H1 (cell line): ENCODE data around the gene MX1.

Experiments
- ATF2 ChIP-seq: IDR thresholded peaks from 2 replicates; pipeline ENCODE4 v1.6.1; 2012; ENCODE audit warnings: low read length, inconsistent platforms
- POLR2A ChIP-seq, 2 experiments: IDR thresholded peaks; 1 replicate in 1 of 2; 2 replicates in 1 of 2; pipeline ENCODE4 v1.6.1; 2011; ENCODE audit warnings: low read depth in 2 of 2, low read length in 2 of 2, mild to moderate bottlenecking in 2 of 2; ENCODE audit errors: control extremely low read depth in 1 of 2
- RAD21 ChIP-seq, 2 experiments: IDR thresholded peaks in 1 of 2; conservative IDR thresholded peaks in 1 of 2; 2 replicates each; pipeline ENCODE4 v1.6.1; 2011; ENCODE audit warnings: low read depth in 2 of 2, low read length in 2 of 2, improper control_type of control experiment in 1 of 2, inconsistent platforms in 1 of 2, mild to moderate bottlenecking in 1 of 2, moderate library complexity in 1 of 2
- YY1 ChIP-seq: IDR thresholded peaks from 2 replicates; pipeline ENCODE4 v1.6.1; 2011; ENCODE audit warnings: low read depth, mild to moderate bottlenecking, low read length

- TF ChIP-seq YY1 (no peak), POLR2A (IDR thresholded peaks at IDR 0.05; ENCODE audit: control extremely low read depth in 1 of 2, low read depth in 2 of 2, low read length in 2 of 2) (no peak), ATF2 (no peak), RAD21 (IDR thresholded peaks at IDR 0.05 in 1 of 2, conservative IDR thresholded peaks at IDR 0.05 in 1 of 2; ENCODE audit: low read depth in 2 of 2, low read length in 2 of 2) (no peak)
Observed at GRCh38 chr21:41506611-41507520, 80.8 kb downstream of the MX1 start.
